Adrenal gland (tissue), 5 donors: ENCODE data around the gene CA4.
"Not testable (repeated sequence)": the region's sequence is repeated elsewhere in the genome, so short reads cannot be mapped to it uniquely, and the experiment has no call there.

Experiments
- POLR2A ChIP-seq, 2 donors: fragments of 450-650 bp; IDR thresholded peaks; one replicate each; pipeline ENCODE4 v1.6.1; 2017; ENCODE audit warnings: antibody characterized with exemption in 2 of 2, mild to moderate bottlenecking in 2 of 2, moderate library complexity in 1 of 2
- TF ChIP-seq, protein P1 (sequence below), 6 experiments: fragments of 450-650 bp in 4 of 6; fragments of 200-600 bp in 2 of 6; sonication (generic) in 1 of 6; IDR thresholded peaks; 1 replicate in 5 of 6; 2 replicates in 1 of 6; pipeline versions ENCODE4 v1.5.1 to v1.8.0; 2016 to 2021; ENCODE audit warnings: antibody characterized with exemption in 6 of 6, mild to moderate bottlenecking in 2 of 6, moderate library complexity in 1 of 6
- donor health status: DM: no; HTN: no; CAD: no.

DNA sequence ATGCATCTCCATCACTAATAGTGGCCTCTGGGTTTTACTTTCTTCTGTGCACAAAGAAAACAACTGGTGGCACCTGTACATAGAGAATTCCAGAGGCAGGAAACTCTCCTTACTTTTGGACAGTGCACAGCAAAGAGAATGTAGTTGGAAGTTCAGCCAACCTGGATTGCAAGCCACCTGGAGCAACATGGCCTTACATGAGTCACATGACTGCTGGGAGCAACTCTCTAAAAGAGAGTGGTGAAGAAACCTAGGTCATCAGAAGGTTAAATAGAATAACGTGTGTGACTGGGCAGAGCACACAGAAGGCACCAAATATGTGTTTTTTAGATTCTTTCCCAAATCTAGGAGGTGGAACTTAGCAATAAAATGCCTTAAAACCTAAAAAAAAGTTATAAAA, 41.5 kb upstream of the CA4 start:
- TF ChIP-seq, protein P1, sequence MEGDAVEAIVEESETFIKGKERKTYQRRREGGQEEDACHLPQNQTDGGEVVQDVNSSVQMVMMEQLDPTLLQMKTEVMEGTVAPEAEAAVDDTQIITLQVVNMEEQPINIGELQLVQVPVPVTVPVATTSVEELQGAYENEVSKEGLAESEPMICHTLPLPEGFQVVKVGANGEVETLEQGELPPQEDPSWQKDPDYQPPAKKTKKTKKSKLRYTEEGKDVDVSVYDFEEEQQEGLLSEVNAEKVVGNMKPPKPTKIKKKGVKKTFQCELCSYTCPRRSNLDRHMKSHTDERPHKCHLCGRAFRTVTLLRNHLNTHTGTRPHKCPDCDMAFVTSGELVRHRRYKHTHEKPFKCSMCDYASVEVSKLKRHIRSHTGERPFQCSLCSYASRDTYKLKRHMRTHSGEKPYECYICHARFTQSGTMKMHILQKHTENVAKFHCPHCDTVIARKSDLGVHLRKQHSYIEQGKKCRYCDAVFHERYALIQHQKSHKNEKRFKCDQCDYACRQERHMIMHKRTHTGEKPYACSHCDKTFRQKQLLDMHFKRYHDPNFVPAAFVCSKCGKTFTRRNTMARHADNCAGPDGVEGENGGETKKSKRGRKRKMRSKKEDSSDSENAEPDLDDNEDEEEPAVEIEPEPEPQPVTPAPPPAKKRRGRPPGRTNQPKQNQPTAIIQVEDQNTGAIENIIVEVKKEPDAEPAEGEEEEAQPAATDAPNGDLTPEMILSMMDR (IDR thresholded peaks at IDR 0.05): not testable (repeated sequence)
- not testable (repeated sequence) for TF ChIP-seq POLR2A (IDR thresholded peaks at IDR 0.05)
